H1 (cell line): ENCODE data around the gene FNDC10. TPM values are rescaled to one million over a fixed set of nuclear protein-coding genes. Genes with fewer than 3 reads are reported as not detected.

Experiments
- CTCF ChIA-PET: fragments of 300-600 bp; sonication (Branson Sonifier 250); formaldehyde crosslinking; loops from one replicate; lab custom pipeline; 2021; ENCODE audit not compliant: partially characterized antibody; lab: Charles Lee
- POLR2A ChIA-PET: fragments of 300-600 bp; sonication (Branson Sonifier 250); formaldehyde crosslinking; loops from one replicate; lab custom pipeline; 2021; ENCODE audit warnings: inconsistent platforms; ENCODE audit not compliant: partially characterized antibody; lab: Charles Lee
- DNase-seq, 2 experiments: peaks; one replicate each; pipeline versions ENCODE4 v3.0.0 to v3.0.0-alpha.2; 2010 to 2022; ENCODE audit warnings: low spot score in 2 of 2, low read depth in 1 of 2, mixed read lengths in 1 of 2
- FAIRE-seq: peaks from 2 replicates; lab custom pipeline; 2011; peaks lifted over from hg19 to GRCh38; lab: Jason Lieb, UNC
- H2AFZ ChIP-seq: 2 replicates; pipeline ENCODE4 v1.8.1; 2012; ENCODE audit warnings: low read length, inconsistent platforms
- H2AK5ac ChIP-seq: 2 replicates; pipeline ENCODE4 v1.6.1; 2013; ENCODE audit warnings: low read depth, low read length
- H2BK120ac ChIP-seq: replicated peaks from 2 replicates; pipeline ENCODE3; 2013; ENCODE audit warnings: low read depth, low read length, inconsistent platforms
- H2BK12ac ChIP-seq: 2 replicates; pipeline ENCODE4 v1.6.1; 2013; ENCODE audit warnings: low read depth, low read length
- H2BK15ac ChIP-seq: 2 replicates; pipeline ENCODE4 v1.6.1; 2013; ENCODE audit warnings: low read length
- H2BK20ac ChIP-seq: 2 replicates; pipeline ENCODE4 v1.6.1; 2013; ENCODE audit warnings: low read length
- H2BK5ac ChIP-seq: 2 replicates; pipeline ENCODE4 v1.6.1; 2013; ENCODE audit warnings: low read depth, low read length
- H3K14ac ChIP-seq: 2 replicates; pipeline ENCODE4 v1.6.1; 2013; ENCODE audit warnings: inconsistent platforms; ENCODE audit not compliant: insufficient read length
- H3K18ac ChIP-seq: 2 replicates; pipeline ENCODE4 v1.6.1; 2013; ENCODE audit warnings: low read length; ENCODE audit errors: extremely low read depth
- H3K23ac ChIP-seq: 2 replicates; pipeline ENCODE4 v1.6.1; 2013; ENCODE audit warnings: inconsistent platforms; ENCODE audit not compliant: insufficient read length
- H3K23me2 ChIP-seq: 2 replicates; pipeline ENCODE4 v1.6.1; 2013; ENCODE audit warnings: low read depth, low read length
- H3K27ac ChIP-seq: 2 replicates; pipeline ENCODE4 v1.6.1; 2011; ENCODE audit warnings: low read depth, low read length, inconsistent platforms
- H3K27me3 ChIP-seq, 4 experiments: replicated peaks in 1 of 4; 1 replicate in 1 of 4; 2 replicates in 3 of 4; pipeline versions ENCODE4 v1.6.1 to v1.8.1; 2011 to 2013; ENCODE audit warnings: low read length in 3 of 4, mild to moderate bottlenecking in 3 of 4, inconsistent platforms in 2 of 4, mixed read lengths in 2 of 4, moderate library complexity in 1 of 4; ENCODE audit not compliant: control insufficient read depth in 3 of 4, insufficient read depth in 3 of 4; ENCODE audit errors: extremely low read depth in 1 of 4
- H3K36me3 ChIP-seq, 4 experiments: 2 replicates each; pipeline versions ENCODE4 v1.6.1 to v1.8.1; 2011 to 2013; ENCODE audit warnings: mild to moderate bottlenecking in 4 of 4, low read length in 3 of 4, moderate library complexity in 2 of 4, control low read depth in 1 of 4, inconsistent platforms in 1 of 4; ENCODE audit not compliant: insufficient read depth in 4 of 4, control insufficient read depth in 2 of 4
- H3K4ac ChIP-seq: replicated peaks from 2 replicates; pipeline ENCODE3; 2013; ENCODE audit warnings: low read length, low read depth, mixed read lengths, inconsistent platforms; ENCODE audit not compliant: insufficient read length
- H3K4me1 ChIP-seq, 4 experiments: replicated peaks in 1 of 4; 1 replicate in 1 of 4; 2 replicates in 3 of 4; pipeline versions ENCODE4 v1.6.1 to v1.8.1; 2011 to 2013; ENCODE audit warnings: low read length in 3 of 4, inconsistent platforms in 2 of 4, mixed read lengths in 1 of 4; ENCODE audit not compliant: insufficient read depth in 4 of 4, control insufficient read depth in 3 of 4
- H3K4me2 ChIP-seq, 2 experiments: 2 replicates each; pipeline versions ENCODE4 v1.6.1 to v1.8.1; 2011 to 2013; ENCODE audit warnings: low read depth in 2 of 2, low read length in 2 of 2, control low read depth in 1 of 2, inconsistent platforms in 1 of 2, mild to moderate bottlenecking in 1 of 2; ENCODE audit not compliant: insufficient read depth in 1 of 2
- H3K4me3 ChIP-seq, 4 experiments: fragments of 200-600, 300-600 bp in 1 of 4; sonication (generic), shearing (Covaris generic), sonication (Bioruptor Twin) in 1 of 4; 2 replicates each; pipeline versions ENCODE4 v1.5.1 to v1.8.1; 2011 to 2016; ENCODE audit warnings: low read length in 4 of 4, low read depth in 3 of 4, control low read depth in 2 of 4, inconsistent platforms in 2 of 4, mild to moderate bottlenecking in 2 of 4, mixed read lengths in 1 of 4, moderate library complexity in 1 of 4; ENCODE audit not compliant: insufficient read depth in 2 of 4; ENCODE audit errors: extremely low read depth in 1 of 4
- H3K56ac ChIP-seq: replicated peaks from 2 replicates; pipeline ENCODE3; 2013; ENCODE audit warnings: low read depth, mild to moderate bottlenecking, mixed read lengths, low read length, inconsistent platforms; ENCODE audit not compliant: insufficient read length
- H3K79me1 ChIP-seq: 2 replicates; pipeline ENCODE4 v1.6.1; 2013; ENCODE audit warnings: low read depth, low read length, control low read depth
- H3K79me2 ChIP-seq, 2 experiments: 2 replicates each; pipeline versions ENCODE4 v1.6.1 to v1.8.1; 2012 to 2013; ENCODE audit warnings: low read length in 2 of 2, mild to moderate bottlenecking in 2 of 2, inconsistent platforms in 1 of 2; ENCODE audit not compliant: insufficient read depth in 2 of 2, control insufficient read depth in 1 of 2
- H3K9ac ChIP-seq, 4 experiments: replicated peaks in 1 of 4; 1 replicate in 1 of 4; 2 replicates in 3 of 4; pipeline versions ENCODE4 v1.6.1 to v1.8.1; 2011 to 2013; ENCODE audit warnings: low read depth in 3 of 4, low read length in 3 of 4, control low read depth in 2 of 4, mild to moderate bottlenecking in 2 of 4, moderate library complexity in 2 of 4, inconsistent platforms in 1 of 4; ENCODE audit errors: extremely low read depth in 1 of 4
- H3K9me3 ChIP-seq, 2 experiments: 2 replicates each; pipeline versions ENCODE4 v1.6.1 to v1.8.1; 2012 to 2013; ENCODE audit warnings: mild to moderate bottlenecking in 2 of 2, moderate library complexity in 2 of 2, control low read depth in 1 of 2, inconsistent platforms in 1 of 2, low read depth in 1 of 2, low read length in 1 of 2, mixed read lengths in 1 of 2; ENCODE audit not compliant: insufficient read depth in 2 of 2
- H4K20me1 ChIP-seq, 2 experiments: replicated peaks in 1 of 2; 2 replicates each; pipeline versions ENCODE3 to v1.8.1; 2011 to 2013; ENCODE audit warnings: inconsistent platforms in 2 of 2, low read length in 2 of 2, mild to moderate bottlenecking in 1 of 2; ENCODE audit not compliant: insufficient read depth in 2 of 2, control insufficient read depth in 1 of 2
- H4K5ac ChIP-seq: 2 replicates; pipeline ENCODE4 v1.6.1; 2013; ENCODE audit warnings: low read length, low read depth, mixed read lengths, inconsistent platforms; ENCODE audit not compliant: insufficient read length
- H4K8ac ChIP-seq: 2 replicates; pipeline ENCODE4 v1.8.0; 2013; ENCODE audit warnings: mild to moderate bottlenecking, moderate library complexity, low read length, inconsistent platforms; ENCODE audit not compliant: insufficient read depth; ENCODE audit errors: extremely low read depth
- H4K91ac ChIP-seq: replicated peaks from 2 replicates; pipeline ENCODE3; 2013; ENCODE audit warnings: low read length, mixed read lengths, inconsistent platforms; ENCODE audit not compliant: insufficient read length
- BRCA1 ChIP-seq: IDR thresholded peaks from 2 replicates; pipeline ENCODE4 v1.6.1; 2012; ENCODE audit warnings: low read depth, low read length, improper control_type of control experiment
- PHF8 ChIP-seq: fragments of 200-600 bp; sonication (generic); conservative IDR thresholded peaks from 2 replicates; pipeline ENCODE4 v1.7.1; 2012; ENCODE audit warnings: low read depth, mild to moderate bottlenecking, inconsistent platforms, low read length, moderate library complexity
- SAP30 ChIP-seq: fragments of 300-600 bp; sonication (generic); IDR thresholded peaks from 2 replicates; pipeline ENCODE4 v1.7.1; 2012; ENCODE audit warnings: low read length, moderate library complexity, mild to moderate bottlenecking, inconsistent platforms; ENCODE audit not compliant: insufficient read depth, insufficient replicate concordance
- SIRT6 ChIP-seq: IDR thresholded peaks from one replicate; pipeline ENCODE4 v1.7.1; 2012; ENCODE audit warnings: low read length, inconsistent platforms
- SP4 ChIP-seq: IDR thresholded peaks from 2 replicates; pipeline ENCODE4 v1.6.1; 2012; ENCODE audit warnings: low read length, inconsistent platforms
- YY1 ChIP-seq: IDR thresholded peaks from 2 replicates; pipeline ENCODE4 v1.6.1; 2011; ENCODE audit warnings: low read depth, mild to moderate bottlenecking, low read length
- WGBS, 2 experiments: shearing (Covaris generic) in 1 of 2; methylation state at CpG; one replicate each; pipeline versions ENCODE4 v1.1.6 to v1.1.7; 2013 to 2015; ENCODE audit warnings: low lambda C conversion rate in 2 of 2, mixed read lengths in 2 of 2, inconsistent platforms in 1 of 2, low coverage in 1 of 2, missing lambda C conversion rate in 1 of 2; ENCODE audit not compliant: insufficient replicate concordance in 2 of 2, insufficient coverage in 1 of 2, insufficient read length in 1 of 2; ENCODE audit errors: extremely low coverage in 1 of 2, missing lambda C conversion rate in 1 of 2; 5-methylcytosine and 5-hydroxymethylcytosine counted together
- polyA plus RNA-seq, 7 experiments: library from polyadenylated mRNA; depleted of rRNA in 3 of 7; stranded (reverse) in 5 of 7; unstranded in 2 of 7; fragments of >200 nt in 5 of 7; fragments of 200-250 nt in 2 of 7; gene quantifications; 1 replicate in 5 of 7; 2 replicates in 1 of 7; 4 replicates in 1 of 7; pipeline versions ENCODE4 v1.2.1 to v1.2.3, GENCODE V29; 2011 to 2013; ENCODE audit warnings: missing spikeins in 2 of 7, mixed read lengths in 2 of 7
- total RNA-seq: library from RNA; stranded (reverse); fragmentation: NEBNext Ultra II Directional; extraction: Animal tissue kit (Norgen Biotek cat#: 25700); gene quantifications from 2 replicates; pipeline ENCODE4 v1.2.1, GENCODE V29; 2021

The FNDC10 gene
- total and polyA plus RNA-seq, 2 of the 8 experiments (the other 6 are each of a cell fraction or from before 2014, with no cell fraction given), result 19.0 to 21.8 TPM

DNA sequence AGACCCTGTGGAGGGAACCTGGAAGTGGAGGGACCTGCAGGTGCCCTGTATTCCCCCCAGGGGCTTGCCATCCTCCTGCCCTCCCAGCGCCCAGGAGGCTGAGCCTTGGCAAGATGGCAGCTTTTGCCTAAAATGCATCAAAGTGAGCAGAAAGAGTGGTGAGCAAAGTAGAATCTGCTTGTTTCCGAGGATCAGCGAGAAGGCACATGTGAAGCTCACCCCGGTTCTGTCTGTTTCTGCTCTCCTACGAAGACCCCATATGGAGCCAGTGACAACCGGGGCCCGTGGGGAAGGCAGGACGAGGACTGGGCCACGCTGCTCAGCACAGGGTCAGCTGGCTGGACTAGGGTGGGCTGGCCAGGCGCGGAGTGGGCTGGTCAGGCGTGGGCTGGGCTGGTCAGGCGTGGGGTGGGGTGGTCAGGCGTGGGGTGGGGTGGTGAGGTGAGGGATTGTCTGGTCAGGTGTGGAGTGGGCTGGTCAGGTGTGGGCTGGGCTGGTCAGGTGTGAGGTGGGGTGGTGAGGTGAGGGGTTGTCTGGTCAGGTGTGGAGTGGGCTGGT, 5.2 kb upstream of the FNDC10 start:
- Histone ChIP-seq H2BK5ac (no peak overlapping the region), H3K23me2 (peaks cover 7% of the 10 kb centered on the region; the same call in 1 of the 2 replicates), H2AK5ac (no peak overlapping the region), H3K4me2 (no peak overlapping the region), H2BK15ac (no peak overlapping the region), H3K4me1 (peaks cover 0 to 4% (median 2%) of the 10 kb centered on the region in 4 experiments; a peak in 4 of 7 replicates), H4K20me1 (peaks cover 0 to 2% of the 10 kb centered on the region in 2 experiments), H2BK120ac (no peak overlapping the region), H3K4ac (no peak overlapping the region), H4K8ac (no peak overlapping the region), H3K56ac (no peak overlapping the region), H4K91ac (no peak overlapping the region), H3K27ac (no peak overlapping the region), H3K4me3 (no peak overlapping the region), H3K36me3 (no peaks in the 10 kb centered on the region), H3K79me2 (no peaks in the 10 kb centered on the region), H3K9ac (0 out of 7 replicates have a peak overlapping the region, but pooled peaks of 1 of the 4 experiments have one; percentile 10), H2AFZ (no peak overlapping the region), H3K9me3 (no peaks in the 10 kb centered on the region), H3K18ac (no peak overlapping the region), H2BK20ac (no peak overlapping the region), H3K79me1 (no peaks in the 10 kb centered on the region), H3K14ac (no peak overlapping the region), H3K27me3 (peaks cover 7 to 20% (median 16%) of the 10 kb centered on the region in 4 experiments), H3K23ac (no peak overlapping the region), H4K5ac (no peak overlapping the region), H2BK12ac (no peak overlapping the region)
- ChIA-PET POLR2A (interaction anchor here (1.2 to 1.6 kb wide), 2 partner anchors 9 to 31 kb away, joined by 4 to 10 read pairs; partner anchors contain the start of gene MIB2), CTCF (interaction anchor here (1.1 to 1.4 kb wide), 2 partner anchors 14 to 16 kb away, joined by 3 read pairs; no protein-coding TSS in a partner anchor)
- DNase-seq (peak in 1 of 2 experiments; percentile 51), FAIRE-seq (no peak)
- WGBS, 2 experiments, result 87% methylated on average over 12 of the region's 14 CpGs; no CpG with 5 or more reads in 1 of the 2 experiments
- TF ChIP-seq PHF8, result no peak
- TF ChIP-seq SP4, result no peak
- TF ChIP-seq SIRT6, result no peak
- no peak for TF ChIP-seq SAP30
- no peak for TF ChIP-seq BRCA1
- TF ChIP-seq YY1, result no peak
